Endometrial microvascular endothelial cells (primary cell): ENCODE measurements around the gene ZNF398. TPM values are rescaled to one million over a fixed set of nuclear protein-coding genes. Genes with fewer than 3 reads are reported as not detected.

Experiments used
- in situ Hi-C: cut with HindIII; loops from 2 replicates; pipeline ENCODE4 v1.10.0; 2017; ENCODE audit warnings: low sequenced_read_pairs, low pct_unique_long_range_greater_than_20kb; ENCODE audit errors: inconsistent ontology term
- total RNA-seq: library from RNA; depleted of rRNA; stranded (reverse); fragments of >200 nt; gene quantifications from one replicate; pipeline ENCODE4 v1.2.3, GENCODE V29; 2015; ENCODE audit errors: inconsistent ontology term

The ZNF398 gene
- total RNA-seq, 1 donor from 2014 or later, result 11.7 TPM

DNA sequence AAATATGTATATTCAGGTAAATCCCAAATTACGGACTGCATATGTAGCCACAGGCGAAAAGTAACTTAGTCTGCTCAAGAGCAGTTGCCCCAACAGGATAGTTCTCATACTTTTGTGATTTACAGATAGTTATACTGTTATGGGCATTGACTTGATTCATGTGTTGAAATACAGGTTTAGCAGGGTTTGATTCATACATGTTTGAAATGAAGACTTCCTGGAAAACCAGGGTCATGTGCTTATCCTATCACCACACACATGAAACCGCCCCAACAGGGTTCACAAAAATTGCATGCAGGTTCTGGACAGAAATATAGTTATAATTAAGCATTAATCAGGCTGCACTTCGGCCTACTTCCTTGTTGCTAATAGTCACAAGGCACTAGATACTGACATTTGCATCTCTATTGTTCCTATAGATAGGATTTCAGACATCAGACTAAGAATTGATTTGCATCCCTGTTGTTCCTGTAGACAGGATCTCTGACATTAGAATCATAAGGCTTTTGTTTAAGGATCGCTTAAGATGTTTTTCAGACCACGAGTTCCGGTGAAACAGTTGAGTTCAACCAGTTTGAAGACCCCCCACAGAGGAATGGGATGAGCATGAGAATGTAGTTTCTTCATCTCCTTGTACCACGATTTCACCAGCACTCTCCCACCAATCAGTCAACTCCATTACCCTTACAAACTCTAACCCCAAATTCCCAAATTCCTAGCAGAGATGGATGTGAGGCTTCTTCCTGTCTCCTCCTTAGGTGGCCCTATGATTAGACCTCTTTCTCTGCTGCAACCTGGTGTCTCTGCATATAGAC lies 2.0 kb upstream of the ZNF398 start:
- in situ Hi-C loops, result no loop called here

- in situ Hi-C loops, result no loop called here
Observed at GRCh38 chr7:149147752-149148653, 750 bp downstream of the ZNF398 start.

DNA sequence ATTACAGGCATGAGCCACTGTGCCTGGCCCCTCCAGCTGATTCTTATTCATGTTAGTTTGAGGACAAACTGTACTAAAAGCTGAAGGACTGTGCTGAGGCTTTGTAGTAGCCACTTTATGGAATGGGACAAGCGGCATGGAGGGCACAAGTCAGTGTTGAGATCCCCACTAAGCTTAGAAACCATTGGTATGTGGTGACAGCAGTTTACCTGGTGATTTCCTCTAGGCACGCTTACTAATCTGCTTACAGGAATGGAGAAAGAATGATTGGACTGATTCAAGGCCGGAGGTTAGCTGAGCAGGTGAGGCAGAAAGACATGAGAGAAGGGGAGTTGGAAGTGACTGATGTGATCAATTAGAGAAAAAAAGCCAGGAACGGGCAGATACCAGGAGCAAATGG lies 3.7 kb downstream of the ZNF398 start:
- in situ Hi-C loops, result no loop called here

GRCh38 chr7:149153346-149153745 lies 6.1 kb downstream of the ZNF398 start:
- in situ Hi-C loops, result no loop called here

GRCh38 chr7:149154056-149154455 lies 6.8 kb downstream of the ZNF398 start:
- in situ Hi-C loops, result no loop called here

- in situ Hi-C loops, result no loop called here
Observed at GRCh38 chr7:149156898-149157297, 9.6 kb downstream of the ZNF398 start.

GRCh38 chr7:149161241-149161848 lies 14.1 kb downstream of the ZNF398 start:
- in situ Hi-C loops, result no loop called here

GRCh38 chr7:149166142-149166541 lies 18.9 kb downstream of the ZNF398 start:
- in situ Hi-C loops, result no loop called here

GRCh38 chr7:149166630-149167352 lies 19.5 kb downstream of the ZNF398 start:
- in situ Hi-C loops, result no loop called here

- in situ Hi-C loops, result no loop called here
Observed at GRCh38 chr7:149171892-149172533, 24.8 kb downstream of the ZNF398 start.

DNA sequence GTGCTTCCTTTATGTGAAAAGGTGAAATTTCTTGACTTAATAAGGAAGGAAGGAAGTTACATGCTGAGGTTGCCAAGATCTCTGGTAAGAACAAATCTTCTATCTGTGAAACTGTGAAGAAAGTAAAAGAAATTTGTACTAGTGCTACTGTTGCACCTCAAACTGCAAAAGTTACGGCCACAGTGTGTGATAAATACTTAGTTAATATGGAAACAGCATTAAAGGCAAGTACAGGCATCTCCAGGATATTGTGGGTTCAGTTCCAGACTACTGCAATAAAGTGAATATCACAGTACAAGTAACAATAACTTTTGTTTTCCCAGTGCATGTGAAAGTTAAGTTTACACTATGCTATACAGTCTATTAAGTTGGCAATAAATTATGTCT lies 25.3 kb downstream of the ZNF398 start:
- in situ Hi-C loops, result no loop called here

DNA sequence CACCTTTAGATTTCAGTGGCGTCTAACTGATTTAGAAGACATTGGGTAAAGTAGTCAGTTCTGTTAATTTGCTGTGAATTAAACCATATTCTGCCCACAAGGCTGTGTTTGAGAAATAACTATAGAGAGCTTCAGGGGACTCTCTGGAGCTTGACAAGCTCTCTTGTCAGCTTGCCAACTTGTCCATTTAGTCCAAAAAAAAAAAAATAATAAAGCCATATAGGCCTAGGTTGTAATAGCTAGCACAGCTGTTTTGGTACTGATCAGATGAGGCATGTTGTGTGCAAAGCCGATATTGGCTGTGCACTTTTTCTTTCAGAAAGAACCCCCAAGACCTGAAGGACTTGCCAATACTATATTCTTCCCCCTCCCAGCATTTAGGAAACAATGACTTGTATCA lies 27.9 kb downstream of the ZNF398 start:
- in situ Hi-C loops, result no loop called here

DNA sequence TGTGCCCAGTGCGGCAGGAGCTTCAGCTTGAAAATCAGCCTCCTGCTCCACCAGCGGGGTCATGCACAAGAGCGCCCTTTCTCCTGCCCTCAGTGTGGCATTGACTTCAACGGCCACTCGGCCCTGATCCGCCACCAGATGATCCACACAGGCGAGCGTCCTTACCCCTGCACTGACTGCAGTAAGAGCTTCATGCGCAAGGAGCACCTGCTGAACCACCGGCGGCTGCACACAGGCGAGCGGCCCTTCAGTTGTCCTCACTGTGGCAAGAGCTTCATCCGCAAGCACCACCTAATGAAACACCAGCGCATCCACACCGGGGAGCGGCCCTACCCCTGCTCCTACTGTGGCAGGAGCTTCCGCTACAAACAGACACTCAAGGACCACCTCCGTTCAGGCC lies 32.0 kb downstream of the ZNF398 start:
- in situ Hi-C loops, result no loop called here

GRCh38 chr7:149180722-149181449 lies 33.6 kb downstream of the ZNF398 start:
- in situ Hi-C loops, result no loop called here

DNA sequence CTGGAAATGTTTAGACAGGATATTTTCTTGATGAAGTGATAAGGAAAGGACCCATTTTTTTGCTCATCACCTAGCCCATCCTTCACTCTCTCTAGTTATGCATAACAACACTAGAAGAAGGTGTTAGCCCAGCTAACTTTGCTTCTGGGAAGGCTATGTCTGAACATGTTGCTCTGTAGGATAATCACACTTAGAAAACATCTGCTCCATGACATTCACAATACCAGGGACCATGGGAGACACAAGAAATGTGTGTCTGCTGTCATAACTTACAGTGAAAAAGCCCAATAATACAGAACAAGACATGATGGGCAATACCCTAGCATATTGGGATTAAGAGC lies 34.2 kb downstream of the ZNF398 start:
- in situ Hi-C loops, result no loop called here

DNA sequence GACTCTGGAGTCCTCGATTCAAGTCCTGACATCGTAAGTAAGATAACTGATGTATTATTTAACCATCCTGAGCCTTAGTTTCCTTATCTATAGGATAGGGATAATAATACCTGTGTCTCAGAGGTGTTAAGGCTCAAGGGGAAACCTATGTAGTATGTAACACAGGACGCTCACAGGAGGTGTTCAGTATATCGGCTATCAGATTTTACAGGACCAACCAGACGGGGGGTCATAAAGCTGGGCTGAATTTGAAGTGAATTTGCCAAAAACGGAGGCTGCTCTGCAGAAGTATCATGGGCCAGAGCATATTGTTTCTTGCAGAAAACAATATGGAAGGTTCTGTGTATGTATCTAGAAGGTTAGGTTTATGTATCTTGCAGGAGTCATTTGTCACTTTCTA lies 37.0 kb downstream of the ZNF398 start:
- in situ Hi-C loops, result no loop called here

DNA sequence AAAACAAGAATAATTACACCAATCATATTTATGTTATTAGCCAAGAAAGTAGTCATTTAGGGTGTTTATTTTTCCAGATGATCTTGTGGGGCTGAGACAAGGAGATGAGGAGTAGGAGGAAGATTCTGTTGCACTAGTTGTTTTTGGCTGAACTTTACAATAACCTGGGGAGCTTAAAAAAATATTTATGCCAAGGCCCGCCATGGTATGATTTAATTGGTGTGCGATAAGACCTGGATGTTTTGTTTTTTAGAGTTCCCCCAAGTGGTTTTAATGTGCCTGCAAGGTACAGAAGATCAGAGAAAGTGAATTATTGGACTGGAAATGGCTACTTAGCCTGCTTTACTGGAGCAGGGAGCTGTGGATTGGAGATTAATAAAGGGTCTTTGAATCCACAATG lies 41.0 kb downstream of the ZNF398 start:
- in situ Hi-C loops, result no loop called here

DNA sequence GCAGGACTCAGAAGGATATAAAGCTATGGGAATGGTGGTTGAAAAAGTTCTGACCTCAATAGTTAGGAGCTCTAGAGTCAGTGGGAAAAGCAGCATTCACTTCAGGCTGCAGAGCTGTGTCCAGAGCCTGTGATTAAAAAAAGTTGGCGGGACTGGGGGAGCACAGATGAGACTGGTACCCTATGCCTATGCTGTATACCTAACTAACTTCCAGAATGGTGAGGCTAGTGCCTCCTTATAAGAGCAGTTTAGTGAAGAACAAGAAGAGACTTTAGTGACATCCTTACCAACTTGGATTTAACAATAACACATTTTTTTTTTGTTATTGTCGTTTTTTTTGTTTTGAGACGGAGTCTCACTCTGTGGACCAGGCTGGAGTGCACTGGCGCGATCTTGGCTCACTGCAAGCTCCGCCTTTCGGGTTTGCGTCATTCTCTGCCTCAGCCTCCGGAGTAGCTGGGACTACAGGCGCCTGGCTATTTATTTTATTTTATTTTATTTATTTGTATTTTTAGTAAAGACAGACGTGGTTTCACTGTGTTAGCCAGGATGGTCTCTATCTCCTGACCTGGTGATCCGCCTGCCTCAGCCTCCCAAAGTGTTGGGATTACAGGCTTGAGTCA lies 41.5 kb downstream of the ZNF398 start:
- in situ Hi-C loops, result no loop called here
